ENCODE data around the gene NANOS3.
A peak's percentile ranks its signal among the peaks of the same experiment; 100 is the strongest.

- peak in 2 of 4 donors; percentile 53 to 87 for TF ChIP-seq POLR2A (IDR thresholded peaks at IDR 0.05)
- TF ChIP-seq CTCF (IDR thresholded peaks at IDR 0.05), result no peak
- peak in 2 of 4 donors; percentile 4 to 24 for TF ChIP-seq EP300 (IDR thresholded peaks at IDR 0.05)
- TF ChIP-seq POLR2AphosphoS5 (IDR thresholded peaks at IDR 0.05), result peak; percentile 41 to 81
Measured at GRCh38 chr19:13841086-13841961, 35.6 kb upstream of the NANOS3 start.

All from upper lobe of left lung (tissue), 4 donors.